ENCODE measurements around the gene BORCS6.

DNA sequence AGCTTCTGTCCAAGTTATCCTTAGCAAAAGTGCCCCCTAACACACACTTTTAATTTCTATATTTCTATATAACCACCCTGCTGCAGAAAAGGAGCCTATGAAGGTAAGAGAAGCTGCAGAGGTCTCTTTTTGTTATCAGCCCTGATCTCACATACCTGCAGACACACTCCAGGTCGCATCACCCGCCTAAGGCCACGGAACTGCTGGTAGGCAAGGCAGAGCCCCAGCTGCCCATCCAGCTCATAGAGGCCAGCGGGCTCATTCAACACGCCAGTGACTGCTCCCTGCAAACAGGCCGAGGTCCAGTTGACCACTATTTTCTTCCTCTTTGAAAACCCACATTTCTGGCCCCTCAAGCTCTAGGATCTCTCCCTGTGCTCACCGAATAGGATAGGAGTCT is 45.7 kb upstream of the BORCS6 start:
- TF ChIP-seq POLR2AphosphoS5 (IDR thresholded peaks at IDR 0.05; ENCODE audit: low read depth, low read length): no peak
- TF ChIP-seq POLR2A (IDR thresholded peaks at IDR 0.05; ENCODE audit: low read depth, low read length): no peak
